HEK293 (cell line): ENCODE measurements around the gene KCNJ16.

Experiments used
- SETDB1 ChIP-seq: IDR thresholded peaks from one replicate; pipeline ENCODE4 v1.6.1; 2017; ENCODE audit warnings: mild to moderate bottlenecking, low read length, moderate library complexity, mixed read lengths; ENCODE audit not compliant: insufficient read length
- ZNF18 ChIP-seq: fragments of 450-650 bp; formaldehyde crosslinking; IDR thresholded peaks from 2 replicates; pipeline ENCODE4 v1.5.1; 2016; ENCODE audit warnings: missing biosample characterization, missing genetic modification characterization
- ZNF24 ChIP-seq: fragments of 450-650 bp; formaldehyde crosslinking; IDR thresholded peaks from 2 replicates; pipeline ENCODE4 v1.5.1; 2016; ENCODE audit warnings: missing biosample characterization, missing genetic modification characterization
- ZNF335 ChIP-seq: fragments of 450-650 bp; formaldehyde crosslinking; conservative IDR thresholded peaks from 2 replicates; pipeline ENCODE4 v1.5.1; 2016; ENCODE audit warnings: missing biosample characterization, missing genetic modification characterization
- ZNF747 ChIP-seq: fragments of 450-650 bp; formaldehyde crosslinking; IDR thresholded peaks from 2 replicates; pipeline ENCODE4 v1.5.1; 2016; ENCODE audit warnings: missing biosample characterization, missing genetic modification characterization
- TF ChIP-seq, protein P1 (sequence below): fragments of 450-650 bp; formaldehyde crosslinking; IDR thresholded peaks from 2 replicates; pipeline ENCODE4 v1.5.1; 2016; ENCODE audit warnings: missing biosample characterization, missing genetic modification characterization

DNA sequence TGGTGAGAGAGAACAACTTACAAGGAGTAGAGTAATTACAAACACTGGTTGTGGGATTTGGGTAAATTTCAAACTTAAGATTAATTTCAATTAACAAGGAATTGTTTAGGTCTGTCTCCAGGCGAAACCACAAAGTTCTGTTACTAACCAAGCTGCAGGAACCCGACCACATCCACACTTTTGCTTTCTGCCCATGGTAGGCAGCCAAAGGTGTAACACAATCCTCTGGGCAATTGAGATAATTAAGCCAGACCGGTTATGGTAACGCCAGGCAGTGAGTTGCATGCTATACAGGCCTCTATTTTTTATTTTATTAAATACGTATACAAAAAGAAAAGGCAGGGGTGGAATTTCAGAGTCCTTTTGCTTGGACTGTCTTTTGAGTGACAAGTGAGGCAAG, 106.4 kb downstream of the KCNJ16 start:
- no peak for TF ChIP-seq ZNF18 (tag by site-specific recombination)
- TF ChIP-seq, protein P1, sequence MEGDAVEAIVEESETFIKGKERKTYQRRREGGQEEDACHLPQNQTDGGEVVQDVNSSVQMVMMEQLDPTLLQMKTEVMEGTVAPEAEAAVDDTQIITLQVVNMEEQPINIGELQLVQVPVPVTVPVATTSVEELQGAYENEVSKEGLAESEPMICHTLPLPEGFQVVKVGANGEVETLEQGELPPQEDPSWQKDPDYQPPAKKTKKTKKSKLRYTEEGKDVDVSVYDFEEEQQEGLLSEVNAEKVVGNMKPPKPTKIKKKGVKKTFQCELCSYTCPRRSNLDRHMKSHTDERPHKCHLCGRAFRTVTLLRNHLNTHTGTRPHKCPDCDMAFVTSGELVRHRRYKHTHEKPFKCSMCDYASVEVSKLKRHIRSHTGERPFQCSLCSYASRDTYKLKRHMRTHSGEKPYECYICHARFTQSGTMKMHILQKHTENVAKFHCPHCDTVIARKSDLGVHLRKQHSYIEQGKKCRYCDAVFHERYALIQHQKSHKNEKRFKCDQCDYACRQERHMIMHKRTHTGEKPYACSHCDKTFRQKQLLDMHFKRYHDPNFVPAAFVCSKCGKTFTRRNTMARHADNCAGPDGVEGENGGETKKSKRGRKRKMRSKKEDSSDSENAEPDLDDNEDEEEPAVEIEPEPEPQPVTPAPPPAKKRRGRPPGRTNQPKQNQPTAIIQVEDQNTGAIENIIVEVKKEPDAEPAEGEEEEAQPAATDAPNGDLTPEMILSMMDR = no peak
- TF ChIP-seq ZNF335 (tag by site-specific recombination) = no peak
- no peak for TF ChIP-seq ZNF24 (tag by site-specific recombination)
- TF ChIP-seq SETDB1 = no peak
- TF ChIP-seq ZNF747 (tag by site-specific recombination) = no peak
